ENCODE measurements around the gene KCMF1.

- TF ChIP-seq POLR2A (IDR thresholded peaks at IDR 0.05; ENCODE audit: low read depth, low read length) (no peak), TAF1 (IDR thresholded peaks at IDR 0.05; ENCODE audit: borderline replicate concordance, low read depth, low read length) (no peak)
Measured at GRCh38 chr2:85024372-85025047, 53.5 kb downstream of the KCMF1 start.
